Activated CD4-positive, alpha-beta T cell treated with anti-CD3 and anti-CD28 coated beads, Interleukin-2, Interleukin-6, amounts not matched to agents 100 ng/mL and 50 ng/mL, durations not matched to agents 16 hours and 8 hours (primary cell): Measurements from ENCODE around the gene ZFYVE1.
"Not testable (repeated sequence)": the region's sequence is repeated elsewhere in the genome, so short reads cannot be mapped to it uniquely, and the experiment has no call there.

Source experiments
- DNase-seq: peaks from one replicate; pipeline ENCODE4 v3.0.0-alpha.2; 2020

Gene ZFYVE1, protein sequence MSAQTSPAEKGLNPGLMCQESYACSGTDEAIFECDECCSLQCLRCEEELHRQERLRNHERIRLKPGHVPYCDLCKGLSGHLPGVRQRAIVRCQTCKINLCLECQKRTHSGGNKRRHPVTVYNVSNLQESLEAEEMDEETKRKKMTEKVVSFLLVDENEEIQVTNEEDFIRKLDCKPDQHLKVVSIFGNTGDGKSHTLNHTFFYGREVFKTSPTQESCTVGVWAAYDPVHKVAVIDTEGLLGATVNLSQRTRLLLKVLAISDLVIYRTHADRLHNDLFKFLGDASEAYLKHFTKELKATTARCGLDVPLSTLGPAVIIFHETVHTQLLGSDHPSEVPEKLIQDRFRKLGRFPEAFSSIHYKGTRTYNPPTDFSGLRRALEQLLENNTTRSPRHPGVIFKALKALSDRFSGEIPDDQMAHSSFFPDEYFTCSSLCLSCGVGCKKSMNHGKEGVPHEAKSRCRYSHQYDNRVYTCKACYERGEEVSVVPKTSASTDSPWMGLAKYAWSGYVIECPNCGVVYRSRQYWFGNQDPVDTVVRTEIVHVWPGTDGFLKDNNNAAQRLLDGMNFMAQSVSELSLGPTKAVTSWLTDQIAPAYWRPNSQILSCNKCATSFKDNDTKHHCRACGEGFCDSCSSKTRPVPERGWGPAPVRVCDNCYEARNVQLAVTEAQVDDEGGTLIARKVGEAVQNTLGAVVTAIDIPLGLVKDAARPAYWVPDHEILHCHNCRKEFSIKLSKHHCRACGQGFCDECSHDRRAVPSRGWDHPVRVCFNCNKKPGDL

DNA sequence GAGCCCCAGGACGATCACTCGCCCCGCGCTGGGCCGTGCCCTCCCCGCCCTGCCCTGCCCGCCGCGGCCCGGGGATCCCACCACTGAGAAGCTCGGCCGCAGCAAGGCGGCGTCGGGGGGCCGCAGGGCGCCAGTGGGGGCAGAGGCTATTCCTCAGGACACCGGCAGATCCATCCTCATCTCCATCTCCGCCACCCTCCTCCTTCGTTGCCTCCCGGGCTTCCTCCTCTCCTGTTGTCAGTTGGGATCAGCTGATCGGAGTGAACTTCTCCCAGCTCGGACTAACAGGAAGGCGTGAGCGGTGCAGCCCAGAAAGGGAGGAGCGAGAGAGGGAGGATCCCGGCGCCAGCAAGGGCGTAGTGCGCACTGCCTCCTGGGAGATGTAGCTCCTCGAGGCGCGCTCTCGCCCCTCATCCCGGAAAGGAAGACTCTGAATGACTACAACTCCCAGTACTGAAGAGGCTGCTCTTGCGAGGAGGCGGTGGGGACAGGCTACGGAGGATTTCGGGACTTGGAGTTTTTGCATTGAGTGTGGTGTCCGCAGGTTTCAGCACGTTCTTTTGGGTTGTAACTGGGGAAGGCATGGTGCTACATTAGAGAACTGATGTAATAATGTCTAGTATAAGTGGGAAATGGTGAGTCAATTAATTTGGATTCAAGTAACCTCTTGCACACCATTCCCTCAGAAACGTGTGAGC lies at the start of gene ZFYVE1:
ZFYVE1 (minus strand) TSS at position 262 of the 698 bp plus-strand sequence. CDS start 2,598 bp downstream, outside the sequence.
- peak; percentile 97 for DNase-seq

DNA sequence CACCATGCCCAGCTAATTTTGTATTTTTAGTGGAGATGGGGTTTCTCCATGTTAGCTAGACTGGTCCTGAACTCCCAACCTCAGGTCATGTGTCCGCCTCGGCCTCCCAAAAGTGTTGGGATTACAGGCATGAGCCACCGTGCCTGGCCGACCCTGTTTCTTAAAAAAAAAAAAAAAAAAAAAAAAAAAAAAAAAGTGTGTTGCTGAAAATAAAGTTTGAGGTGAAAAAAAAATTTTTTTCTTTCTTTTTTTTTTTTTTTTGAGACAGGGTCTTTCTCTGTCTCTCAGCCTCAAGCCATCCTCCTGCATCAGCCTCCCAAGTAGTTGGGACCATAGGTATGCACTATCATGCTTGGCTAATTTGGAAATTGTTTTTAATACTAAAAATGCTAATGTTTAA lies 42.7 kb upstream of the ZFYVE1 start:
- no peak for DNase-seq

DNA sequence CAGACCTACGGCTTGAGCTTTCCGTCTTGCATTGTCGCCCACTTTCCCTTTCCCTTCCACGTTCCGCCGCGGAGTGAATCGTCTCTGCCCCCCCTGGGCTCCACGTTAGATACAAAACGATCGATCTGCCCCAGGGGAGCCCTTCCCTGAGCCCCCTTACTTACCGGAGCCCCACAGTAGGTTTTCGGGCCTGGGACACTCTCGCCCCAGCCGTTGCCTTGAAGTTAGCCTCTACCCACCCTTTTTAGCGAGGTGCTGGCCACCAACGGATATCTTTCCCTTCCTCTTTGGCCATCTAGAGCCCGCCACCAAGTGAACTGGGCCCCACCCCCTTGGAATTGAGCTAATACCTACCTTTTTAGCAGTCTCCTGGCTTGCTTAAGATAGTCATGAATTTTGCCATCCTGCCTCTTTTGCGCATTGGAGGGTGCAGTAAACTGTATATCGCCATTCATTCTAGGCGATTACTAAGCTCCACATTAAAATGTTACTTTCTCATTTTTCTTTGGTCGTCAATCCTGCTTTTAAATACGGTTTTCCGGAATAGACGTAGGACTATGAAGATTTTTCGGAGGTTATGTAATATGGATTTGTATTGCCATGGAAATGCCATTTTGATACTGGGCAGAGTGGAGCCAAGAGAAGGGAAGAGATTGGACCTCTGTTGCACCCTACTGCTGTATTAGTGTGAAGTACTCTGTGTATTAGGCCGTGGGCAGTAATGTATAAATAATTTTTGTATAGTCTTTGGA lies 32.2 kb upstream of the ZFYVE1 start:
- DNase-seq: peak; percentile 14

DNA sequence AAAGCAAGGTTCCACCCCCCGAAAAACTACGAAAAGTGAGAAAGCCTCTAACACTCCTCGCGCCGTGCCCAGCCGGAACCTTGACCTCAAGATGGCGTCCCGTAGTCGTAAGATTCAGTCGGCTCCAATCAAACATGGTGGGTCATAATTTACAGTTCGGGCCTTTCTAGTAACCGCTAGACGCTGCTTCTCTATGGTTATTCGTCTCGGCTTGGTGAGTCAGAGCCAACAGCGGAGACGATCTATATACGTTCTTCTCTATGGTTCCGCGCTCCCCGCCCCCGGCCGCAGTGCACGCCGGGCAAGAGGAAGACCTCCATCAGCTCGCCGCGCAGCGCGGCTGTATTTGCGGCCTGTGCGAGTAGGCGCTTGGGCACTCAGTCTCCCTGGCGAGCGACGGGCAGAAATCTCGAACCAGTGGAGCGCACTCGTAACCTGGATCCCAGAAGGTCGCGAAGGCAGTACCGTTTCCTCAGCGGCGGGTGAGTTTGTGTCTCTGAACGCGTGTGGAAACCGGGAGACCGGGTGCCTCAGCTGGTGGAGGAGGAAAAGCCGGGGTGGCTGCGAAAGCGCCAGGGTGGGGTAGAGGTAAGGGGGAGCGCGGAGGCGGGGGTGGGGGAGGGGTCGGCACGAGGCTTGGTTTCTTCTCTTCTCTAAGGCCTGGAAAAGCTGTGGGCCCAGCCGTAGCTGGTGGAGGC lies 31.5 kb upstream of the ZFYVE1 start, which contains the start of gene RBM25:
RBM25 (plus strand) TSS at position 311 of the 698 bp plus-strand sequence. CDS start 13,108 bp downstream, outside the sequence.
- DNase-seq: peak; percentile 98

DNA sequence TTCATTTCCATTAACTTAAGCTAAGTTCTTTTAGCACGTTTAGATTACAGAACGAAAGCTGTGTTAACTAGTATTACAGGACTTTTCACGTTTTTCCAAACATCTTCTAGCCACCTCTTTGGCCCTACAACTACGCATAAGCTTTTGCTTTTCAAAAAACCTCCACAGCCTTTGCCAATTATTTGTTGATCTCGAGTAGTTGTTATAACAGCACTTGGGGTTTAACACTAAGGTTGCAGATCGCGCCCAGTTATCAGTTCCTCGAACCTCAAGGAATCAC lies 31.0 kb upstream of the ZFYVE1 start:
- no peak for DNase-seq

DNA sequence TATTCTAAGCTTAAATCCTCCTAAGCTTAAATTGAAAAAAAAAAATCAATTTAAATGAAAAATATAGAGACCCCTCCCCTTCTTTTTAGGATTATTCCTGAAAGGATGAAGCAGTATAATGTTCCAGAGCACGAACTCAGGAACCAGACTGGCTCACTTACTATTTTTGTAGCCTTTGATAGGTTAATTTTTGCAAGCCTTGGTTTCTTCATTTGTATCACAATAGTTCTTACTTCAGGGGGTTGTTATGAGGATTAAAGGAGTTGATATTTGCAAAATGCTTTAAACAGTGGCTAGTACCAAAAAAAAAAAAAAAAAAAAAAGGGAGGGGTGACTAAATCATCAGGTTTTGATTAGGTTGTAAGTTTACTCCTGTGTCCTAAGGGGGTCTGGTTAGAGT lies 28.3 kb upstream of the ZFYVE1 start:
- DNase-seq: no peak

DNA sequence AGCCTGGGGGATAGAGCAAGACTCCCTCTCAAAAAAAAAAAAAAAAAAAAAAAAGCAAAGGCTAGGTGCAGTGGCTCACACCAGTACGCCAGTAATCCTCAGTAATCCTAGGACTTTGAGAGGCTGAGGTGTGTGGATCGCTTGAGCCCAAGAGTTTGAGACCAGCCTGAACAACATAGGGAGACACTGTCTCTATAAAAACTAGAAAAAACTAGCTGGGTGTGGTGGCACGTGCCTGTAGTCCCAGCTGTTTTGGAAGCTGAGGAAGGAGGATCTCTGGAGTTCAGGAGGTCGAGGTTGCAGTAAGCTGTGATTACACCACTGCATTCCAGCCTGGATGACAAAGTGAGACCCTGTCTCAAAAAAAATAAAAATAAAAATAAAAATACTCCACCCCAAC lies 22.5 kb upstream of the ZFYVE1 start:
- DNase-seq: no peak

DNA sequence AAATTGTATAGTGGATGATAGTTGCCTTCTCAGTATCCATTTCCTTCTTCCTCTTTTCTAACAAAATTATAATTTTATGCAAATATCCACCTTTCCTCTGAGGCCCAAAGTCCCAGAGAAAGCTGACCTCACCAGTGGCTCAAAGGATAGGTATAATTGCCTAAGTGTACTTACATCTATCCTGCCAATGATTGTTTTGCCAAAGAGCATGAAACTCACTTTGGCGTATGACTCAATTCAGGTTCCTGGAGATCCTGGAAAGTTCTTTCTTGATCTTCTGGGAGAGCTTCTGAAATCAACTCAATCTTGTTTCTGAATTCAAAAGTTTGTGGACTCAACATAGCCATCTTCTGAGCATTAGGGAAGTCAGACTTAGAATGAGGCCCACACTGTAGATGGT lies 20.9 kb upstream of the ZFYVE1 start:
- no peak for DNase-seq

DNA sequence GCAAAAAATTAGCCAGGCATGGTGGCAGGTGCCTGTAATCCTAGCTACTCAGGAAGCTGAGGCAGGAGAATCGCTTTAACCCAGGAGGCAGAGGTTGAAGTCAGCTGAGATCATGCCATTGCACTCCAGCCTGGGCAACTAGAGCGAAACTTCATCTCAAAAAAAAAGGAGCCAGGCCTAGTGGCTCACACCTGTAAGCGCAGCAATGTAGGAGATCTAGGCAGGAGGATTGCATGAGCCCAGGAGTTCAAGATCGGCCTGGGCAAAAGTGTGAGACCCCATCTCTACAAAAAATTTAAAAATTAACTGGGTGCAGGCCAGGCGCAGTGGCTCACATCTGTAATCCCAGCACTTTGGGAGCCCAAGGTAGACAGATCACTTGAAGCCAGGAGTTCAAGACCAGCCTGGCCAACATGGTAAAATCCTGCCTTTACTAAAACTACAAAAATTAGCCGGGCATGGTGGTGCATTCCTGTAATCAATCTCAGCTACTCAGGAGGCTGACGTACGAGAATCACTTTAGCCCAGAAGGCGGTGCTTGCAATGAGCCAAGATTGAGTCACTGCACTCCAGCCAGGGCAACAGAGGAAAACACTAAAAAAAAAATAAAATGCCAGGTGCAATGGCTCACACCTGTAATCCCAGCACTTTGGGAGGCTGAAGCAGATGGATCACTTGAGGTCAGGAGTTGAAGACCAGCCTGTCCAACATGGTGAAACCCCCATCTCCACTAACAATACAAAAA lies 10.0 kb upstream of the ZFYVE1 start:
- not testable (repeated sequence) for DNase-seq

DNA sequence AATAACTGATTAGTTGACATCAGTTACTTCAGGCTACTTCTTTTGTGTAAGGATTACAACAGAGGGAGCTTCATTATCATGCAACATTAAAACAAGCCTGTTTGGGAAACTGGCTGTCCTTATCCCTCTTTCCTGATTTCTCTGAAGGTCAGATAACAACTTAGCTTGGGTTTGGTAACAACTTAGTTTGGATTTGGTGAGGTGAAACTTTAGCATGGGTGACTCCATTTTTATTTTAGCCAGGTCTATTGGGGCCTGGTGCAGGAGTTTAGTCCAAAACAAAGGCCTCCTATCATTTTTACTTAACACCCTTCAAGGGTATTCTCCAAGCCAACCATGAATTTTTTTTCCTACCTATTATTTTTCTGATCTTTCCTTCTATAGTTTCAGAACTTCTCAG lies 1.1 kb upstream of the ZFYVE1 start:
- DNase-seq: no peak

DNA sequence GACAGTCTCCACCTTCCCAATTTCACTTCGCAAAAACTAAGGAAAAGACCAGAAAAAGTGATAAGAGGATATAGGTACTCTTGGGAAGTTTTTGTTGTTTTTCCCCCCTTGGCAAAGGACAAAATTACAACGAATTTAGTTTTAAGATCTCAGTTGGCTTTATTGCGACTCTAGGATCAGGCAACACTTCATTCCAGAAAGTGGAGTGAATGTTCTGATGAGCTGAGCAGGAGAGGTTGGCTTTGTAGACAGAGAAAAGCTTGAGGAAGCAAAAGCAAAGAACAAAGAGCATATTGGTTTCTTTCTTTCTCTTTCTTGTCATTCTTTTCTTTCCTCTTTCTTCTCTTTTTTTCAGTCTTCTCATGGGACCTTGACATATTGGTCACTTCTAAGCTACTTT lies 640 bp upstream of the ZFYVE1 start:
- DNase-seq: no peak

DNA sequence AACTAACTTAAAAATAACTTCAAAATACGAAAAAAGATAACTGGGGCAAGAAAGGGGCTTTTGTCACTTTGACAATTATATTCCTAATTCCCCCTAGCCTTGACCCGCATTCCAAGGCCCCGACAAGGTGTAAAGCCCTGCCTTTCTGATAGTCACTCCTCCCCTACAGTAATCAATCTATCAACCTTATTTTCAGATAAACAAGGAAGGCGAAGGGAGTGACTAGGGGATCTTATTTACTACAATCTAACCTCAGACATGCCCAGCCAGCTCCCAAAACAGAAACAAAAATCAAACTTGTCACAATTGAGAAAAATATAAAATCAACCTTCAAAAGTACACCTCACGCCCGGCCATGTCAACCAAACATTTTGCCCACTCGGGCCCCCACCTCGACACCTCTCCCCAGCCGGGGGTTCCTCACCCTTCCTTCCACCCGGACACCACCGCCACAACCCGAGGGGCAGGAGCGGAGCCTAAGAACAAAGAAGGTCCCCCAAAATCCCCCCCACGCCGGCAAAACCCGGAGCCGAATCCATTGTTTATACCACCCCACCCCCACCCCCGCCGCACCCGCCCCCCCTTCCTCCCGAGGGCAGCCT lies 562 bp downstream of the ZFYVE1 start:
- DNase-seq: no peak

DNA sequence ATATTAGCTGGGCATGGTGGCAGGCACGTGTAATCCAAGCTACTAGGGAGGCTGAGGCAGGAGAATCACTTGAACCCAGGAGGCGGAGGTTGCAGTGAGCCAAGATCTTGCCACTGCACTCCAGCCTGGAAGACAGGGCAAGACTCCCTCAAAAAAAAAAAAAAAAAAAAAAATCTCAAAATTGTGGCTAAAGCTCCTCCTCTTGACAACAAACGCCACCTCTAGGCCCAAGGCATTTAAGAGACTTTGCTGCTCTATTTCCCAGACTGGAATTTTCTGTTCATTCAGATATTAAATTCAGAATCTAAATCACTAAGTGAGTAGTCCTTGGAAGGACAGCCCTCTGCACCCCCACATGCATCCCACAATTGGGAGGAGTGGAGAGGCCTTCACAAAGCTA lies 1.4 kb downstream of the ZFYVE1 start:
- no peak for DNase-seq

DNA sequence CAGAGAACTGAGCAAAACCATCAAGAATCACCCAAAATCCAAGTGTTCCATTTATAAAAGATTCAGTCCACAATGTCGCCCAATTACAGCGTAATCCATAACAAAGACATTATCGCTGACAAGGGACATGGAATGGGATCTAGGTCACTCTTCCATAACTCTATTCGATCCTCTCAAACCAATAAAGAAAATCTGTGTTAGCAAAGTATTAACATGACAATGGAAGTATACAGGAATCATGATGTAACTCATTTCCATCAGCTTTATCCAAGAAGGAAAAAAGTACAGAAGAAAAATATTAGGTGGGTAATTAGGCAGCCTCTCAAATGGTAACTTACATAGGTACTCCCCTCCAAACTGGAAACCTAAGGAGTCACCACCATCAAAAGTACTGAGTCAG lies 4.9 kb downstream of the ZFYVE1 start:
- DNase-seq: no peak

DNA sequence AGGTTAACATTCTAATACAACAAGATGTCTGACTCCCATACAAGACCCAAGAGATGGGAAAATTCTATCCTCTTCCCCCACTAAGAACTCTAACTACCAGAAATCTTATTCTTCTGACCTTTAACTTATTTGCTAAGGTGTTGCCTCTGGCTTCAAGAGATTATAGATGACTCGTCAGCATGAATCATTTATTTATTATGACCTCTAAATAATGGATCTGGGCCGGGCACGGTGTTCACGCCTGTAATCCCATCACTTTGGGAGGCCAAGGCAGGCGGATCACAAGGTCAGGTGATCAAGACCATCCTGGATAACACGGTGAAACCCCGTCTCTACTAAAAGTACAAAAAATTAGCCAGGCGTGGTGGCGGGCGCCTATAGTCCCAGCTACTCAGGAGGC lies 10.9 kb downstream of the ZFYVE1 start:
- DNase-seq: not testable (repeated sequence)

DNA sequence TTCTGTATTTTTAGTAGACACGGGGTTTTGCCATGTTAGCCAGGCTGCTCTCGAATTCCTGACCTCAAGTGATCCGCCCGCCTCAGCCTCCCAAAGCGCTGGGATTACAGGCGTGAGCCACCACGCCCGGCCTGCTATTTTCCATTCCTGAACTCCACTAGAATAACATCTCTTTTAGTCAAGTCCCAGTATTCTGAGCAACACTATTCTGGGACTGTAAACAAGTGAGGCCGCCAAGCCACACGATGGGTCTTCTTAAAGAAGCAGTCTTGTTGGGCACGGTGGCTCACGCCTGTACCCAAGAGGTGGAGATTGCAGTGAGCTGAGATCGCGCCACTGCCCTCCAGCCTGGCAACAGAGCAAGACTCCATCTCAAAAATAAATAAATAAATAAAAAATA lies 11.4 kb downstream of the ZFYVE1 start:
- not testable (repeated sequence) for DNase-seq

DNA sequence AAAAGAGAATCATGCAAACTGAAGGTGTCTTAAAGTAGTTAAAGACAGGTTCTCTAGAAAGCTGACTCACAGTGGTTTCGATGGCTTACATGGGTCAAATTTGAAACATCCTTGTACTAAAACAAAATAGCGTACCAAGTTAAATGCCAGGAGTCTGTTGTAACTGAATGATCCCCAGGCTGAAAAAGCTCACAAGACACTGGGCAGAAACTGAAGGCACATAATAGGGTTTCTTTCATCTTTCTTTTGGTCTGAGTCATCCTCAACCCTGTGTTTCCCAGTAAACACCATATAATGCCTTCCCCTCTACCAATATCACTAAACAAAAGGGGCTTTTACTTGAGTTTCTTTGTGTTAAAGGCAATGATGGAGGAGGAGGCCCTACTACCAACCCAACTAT lies 12.8 kb downstream of the ZFYVE1 start:
- DNase-seq: peak; percentile 76

DNA sequence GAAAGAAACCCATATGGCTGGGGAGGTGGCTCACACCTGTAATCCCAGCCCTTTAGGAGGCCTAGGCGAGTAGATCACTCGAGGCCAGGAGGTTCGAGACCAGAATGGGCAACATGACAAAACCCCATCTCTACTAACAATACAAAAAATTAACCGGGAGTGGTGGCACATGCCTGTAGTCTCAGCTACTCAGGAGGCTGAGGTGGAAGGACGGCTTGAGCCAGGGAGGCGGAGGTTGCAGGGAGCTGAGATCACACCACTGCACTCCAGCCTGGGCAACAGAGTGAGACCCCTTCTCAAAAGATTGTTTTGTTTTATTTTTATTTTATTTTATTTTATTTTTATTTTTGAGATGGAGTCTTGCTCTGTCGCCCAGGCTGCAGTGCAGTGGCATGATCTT lies 15.7 kb downstream of the ZFYVE1 start:
- DNase-seq: not testable (repeated sequence)

DNA sequence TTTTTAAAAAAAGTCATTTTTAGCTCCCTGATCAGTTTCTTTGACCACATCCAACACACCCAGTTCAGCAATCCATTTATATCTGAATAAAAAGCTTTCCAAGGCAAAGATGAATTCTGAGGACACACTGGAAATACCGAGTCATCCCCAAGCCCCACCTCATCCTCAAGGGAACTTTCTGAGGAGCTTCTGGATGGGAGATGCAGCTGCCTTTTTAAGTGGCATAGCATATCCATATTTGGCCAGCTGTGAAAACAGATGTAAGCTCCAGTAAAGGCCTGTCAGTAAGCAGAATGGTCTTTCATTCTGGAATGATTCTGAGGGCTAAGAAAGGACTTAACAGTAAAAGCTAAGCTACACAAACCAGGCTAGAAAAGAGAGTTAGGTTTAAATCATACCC lies 18.4 kb downstream of the ZFYVE1 start:
- DNase-seq: no peak

DNA sequence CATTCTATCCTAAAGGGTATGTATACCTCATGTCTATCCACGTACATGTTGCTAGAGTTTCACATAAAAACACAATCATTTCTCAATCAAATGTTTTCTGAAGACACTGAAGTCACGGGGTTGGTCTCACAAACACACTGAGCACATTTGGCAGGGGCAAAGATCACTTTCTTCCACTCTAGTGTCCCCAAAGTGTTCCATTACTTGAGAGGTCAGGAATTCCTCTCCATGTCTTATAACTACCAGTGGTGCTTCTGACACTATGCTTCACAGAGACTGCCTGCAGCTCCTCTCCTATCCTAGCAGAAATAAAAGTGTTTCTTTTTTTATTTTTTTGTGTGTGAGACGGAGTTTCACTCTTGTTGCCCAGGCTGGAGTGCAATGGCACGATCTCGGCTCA lies 19.1 kb downstream of the ZFYVE1 start:
- DNase-seq: no peak

DNA sequence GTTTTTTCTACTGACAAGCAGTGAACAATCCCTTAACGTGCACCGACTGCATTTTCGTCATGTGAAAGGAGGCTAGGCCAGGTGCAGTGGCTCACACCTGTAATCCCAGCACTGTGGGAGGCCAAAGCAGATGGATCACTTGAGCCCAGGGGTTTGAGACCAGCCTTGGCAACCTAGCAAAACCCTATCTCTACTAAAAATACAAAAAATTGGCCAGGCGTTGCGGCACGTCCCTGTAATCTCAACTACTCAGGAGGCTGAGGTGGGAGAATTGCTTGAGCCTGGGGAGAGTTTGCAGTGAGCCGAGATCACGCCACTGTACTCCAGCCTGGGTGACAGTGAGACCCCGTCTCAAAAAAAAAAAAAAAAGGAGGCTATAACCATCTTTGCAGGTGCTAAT lies 22.3 kb downstream of the ZFYVE1 start:
- not testable (repeated sequence) for DNase-seq
